ENCODE data around the gene CIITA. TPM values are rescaled to one million over a fixed set of nuclear protein-coding genes. Genes with fewer than 3 reads are reported as not detected.

The CIITA gene
- total RNA-seq, 3 donors from 2014 or later, result 5.8 to 16.0 (median 9.1) TPM

DNA sequence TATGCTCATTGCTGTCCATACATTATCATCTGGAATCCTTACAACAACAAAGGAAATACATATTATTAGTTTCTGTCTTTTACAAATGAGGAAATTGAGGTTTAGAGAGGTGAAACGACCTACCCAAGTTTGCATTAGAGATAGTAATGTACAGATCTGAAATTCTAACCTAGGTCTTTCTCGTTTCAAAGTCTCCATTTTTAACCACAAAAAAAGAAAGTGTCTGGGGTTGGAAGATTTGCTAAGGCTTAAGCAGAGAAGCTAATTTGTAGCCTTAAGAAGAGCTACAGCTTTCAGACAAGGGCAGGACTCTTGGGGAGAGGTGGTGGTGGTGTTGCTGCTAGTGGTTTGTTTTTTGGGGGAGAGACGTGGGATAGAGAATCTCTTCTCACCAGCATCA is 19.2 kb downstream of the CIITA start:
- Histone ChIP-seq H3K9me3 (no peaks in the 10 kb centered on the region), H3K4me3 (no peak overlapping the region), H3K36me3 (ENCODE audit: low read depth) (no peaks in the 10 kb centered on the region), H3K4me1 (ENCODE audit: low read depth) (no peaks in the 10 kb centered on the region)
- TF ChIP-seq, protein P1, sequence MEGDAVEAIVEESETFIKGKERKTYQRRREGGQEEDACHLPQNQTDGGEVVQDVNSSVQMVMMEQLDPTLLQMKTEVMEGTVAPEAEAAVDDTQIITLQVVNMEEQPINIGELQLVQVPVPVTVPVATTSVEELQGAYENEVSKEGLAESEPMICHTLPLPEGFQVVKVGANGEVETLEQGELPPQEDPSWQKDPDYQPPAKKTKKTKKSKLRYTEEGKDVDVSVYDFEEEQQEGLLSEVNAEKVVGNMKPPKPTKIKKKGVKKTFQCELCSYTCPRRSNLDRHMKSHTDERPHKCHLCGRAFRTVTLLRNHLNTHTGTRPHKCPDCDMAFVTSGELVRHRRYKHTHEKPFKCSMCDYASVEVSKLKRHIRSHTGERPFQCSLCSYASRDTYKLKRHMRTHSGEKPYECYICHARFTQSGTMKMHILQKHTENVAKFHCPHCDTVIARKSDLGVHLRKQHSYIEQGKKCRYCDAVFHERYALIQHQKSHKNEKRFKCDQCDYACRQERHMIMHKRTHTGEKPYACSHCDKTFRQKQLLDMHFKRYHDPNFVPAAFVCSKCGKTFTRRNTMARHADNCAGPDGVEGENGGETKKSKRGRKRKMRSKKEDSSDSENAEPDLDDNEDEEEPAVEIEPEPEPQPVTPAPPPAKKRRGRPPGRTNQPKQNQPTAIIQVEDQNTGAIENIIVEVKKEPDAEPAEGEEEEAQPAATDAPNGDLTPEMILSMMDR (IDR thresholded peaks at IDR 0.05), result no peak
- intact Hi-C loops (cut with DNase I, micrococcal nuclease), result no loop called here
- ATAC-seq, result no peak
- DNase-seq, result no peak

DNA sequence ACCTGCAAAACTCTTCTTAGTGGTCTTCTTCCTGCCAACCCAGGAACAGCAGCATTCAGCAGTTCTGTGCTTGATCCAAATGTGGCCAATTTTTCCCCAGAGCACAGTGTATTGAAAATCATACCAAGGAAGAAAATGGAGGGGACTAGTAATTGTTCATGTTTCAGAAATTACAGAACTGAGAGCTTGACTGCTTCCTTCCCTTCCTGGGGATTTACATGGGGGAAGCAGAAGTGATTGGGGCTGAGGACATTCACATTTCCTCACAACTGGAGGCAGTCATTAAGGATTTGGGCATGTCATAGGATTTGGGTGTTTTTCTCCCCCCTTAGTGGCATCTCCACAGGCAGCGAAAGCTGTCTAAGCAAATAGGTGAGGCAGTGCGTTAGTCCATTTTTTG is 19.7 kb downstream of the CIITA start:
- no peak for ATAC-seq

GRCh38 chr16:10897134-10897533 is 20.1 kb downstream of the CIITA start:
- TF ChIP-seq, protein P1 (IDR thresholded peaks at IDR 0.05), result no peak
- intact Hi-C loops (cut with DNase I, micrococcal nuclease), result no loop called here
- ATAC-seq, result no peak
- no peaks in the 10 kb centered on the region for H3K9me3 ChIP-seq
- H3K36me3 ChIP-seq (ENCODE audit: low read depth), result no peaks in the 10 kb centered on the region
- DNase-seq, result no peak
- no peaks in the 10 kb centered on the region for H3K4me1 ChIP-seq (ENCODE audit: low read depth)
- H3K4me3 ChIP-seq, result no peak overlapping the region

More for the DNA sequence above, 19.7 kb downstream of the CIITA start:
- no peaks in the 10 kb centered on the region for H3K9me3 ChIP-seq
- H3K4me3 ChIP-seq, result no peak overlapping the region
- TF ChIP-seq, protein P1 (IDR thresholded peaks at IDR 0.05), result no peak
- H3K4me1 ChIP-seq (ENCODE audit: low read depth), result no peaks in the 10 kb centered on the region
- intact Hi-C loops (cut with DNase I, micrococcal nuclease), result no loop called here
- no peak for DNase-seq
- H3K36me3 ChIP-seq (ENCODE audit: low read depth), result no peaks in the 10 kb centered on the region

- ATAC-seq, result no peak
- Histone ChIP-seq H3K36me3 (ENCODE audit: low read depth) (no peaks in the 10 kb centered on the region), H3K9me3 (no peaks in the 10 kb centered on the region), H3K4me3 (no peak overlapping the region), H3K4me1 (ENCODE audit: low read depth) (no peaks in the 10 kb centered on the region)
- intact Hi-C loops (cut with DNase I, micrococcal nuclease), result no loop called here
- DNase-seq, result no peak
- TF ChIP-seq, protein P1 (IDR thresholded peaks at IDR 0.05), result no peak
Observed at GRCh38 chr16:10902999-10903398, 26.0 kb downstream of the CIITA start.

GRCh38 chr16:10906482-10906881 is 29.5 kb downstream of the CIITA start:
- intact Hi-C loops (cut with DNase I, micrococcal nuclease), result no loop called here
- Histone ChIP-seq H3K4me3 (no peak overlapping the region), H3K9me3 (no peaks in the 10 kb centered on the region), H3K4me1 (ENCODE audit: low read depth) (no peaks in the 10 kb centered on the region), H3K36me3 (ENCODE audit: low read depth) (no peaks in the 10 kb centered on the region)
- TF ChIP-seq, protein P1 (IDR thresholded peaks at IDR 0.05), result no peak
- ATAC-seq (no peak), DNase-seq (no peak)

Measured in mucosa of descending colon (tissue), 3 donors.